ENCODE results near the gene MFAP2.

MFAP2 gene

GRCh38 chr1:16924919-16925477 lies 55.4 kb downstream of the MFAP2 start:
- H3K9me3 Mint-ChIP-seq (ENCODE audit: low read depth), result no peaks in the 10 kb centered on the region
- H3K4me3 Mint-ChIP-seq, result no peak overlapping the region
- no peaks in the 10 kb centered on the region for H3K27me3 Mint-ChIP-seq
- peaks cover 33% of the 10 kb centered on the region for H3K4me1 Mint-ChIP-seq (ENCODE audit: low read depth)
- H3K36me3 Mint-ChIP-seq, result no peaks in the 10 kb centered on the region
- no peak overlapping the region for H3K27ac Mint-ChIP-seq
